ACHN (cell line): ENCODE measurements around the gene FAXDC2.

Experiments used
- DNase-seq: peaks from one replicate; pipeline ENCODE4 v3.0.0-alpha.2; 2015
- in situ Hi-C: cut with HindIII; loops from 2 replicates; pipeline ENCODE4 v1.10.0; 2017; ENCODE audit warnings: low sequenced_read_pairs, low pct_ligation_motif_present, low pct_unique_long_range_greater_than_20kb

FAXDC2 gene

DNA sequence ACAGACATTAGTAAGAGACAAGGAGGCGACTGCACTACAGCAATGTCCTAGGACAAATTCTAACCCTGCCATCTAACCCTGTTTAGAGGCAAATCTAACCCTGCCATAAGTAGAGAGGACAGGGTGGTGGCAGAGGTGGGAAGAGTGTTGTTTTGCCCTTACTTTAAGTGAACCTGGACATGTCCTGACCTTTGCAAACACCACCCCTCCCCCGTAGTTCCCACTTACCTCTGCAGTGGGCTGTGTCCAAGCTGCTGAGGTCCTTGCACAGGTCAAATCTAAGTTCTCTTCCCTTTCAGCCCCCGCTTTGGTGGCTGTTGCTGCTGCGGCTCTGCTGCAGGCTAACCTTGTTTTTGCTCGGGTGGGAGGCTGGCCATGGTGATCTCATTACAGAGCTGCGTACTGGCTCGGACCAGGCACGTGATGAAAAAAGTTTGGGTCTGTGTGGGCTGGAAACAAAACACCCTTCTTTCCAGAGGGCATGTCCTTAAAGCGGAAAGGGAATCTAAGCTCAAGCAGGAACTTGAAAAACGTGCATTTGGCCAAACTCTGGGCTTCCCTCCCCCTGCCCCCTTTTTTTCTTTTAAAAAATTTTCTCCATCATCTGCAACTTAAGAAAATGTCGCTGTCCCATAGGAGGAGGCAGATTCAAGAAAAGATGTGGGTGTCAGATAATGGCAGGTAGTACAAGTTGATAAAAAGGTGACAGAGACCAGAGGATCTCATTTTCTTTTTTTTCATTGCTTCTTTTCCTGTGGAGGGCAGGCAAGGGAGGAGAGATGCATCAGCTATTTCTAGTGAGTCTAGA is at the start of gene FAXDC2:
Gene FAXDC2, minus strand, starts transcription at position 349 of the 808 bp plus-strand sequence. CDS start 12,425 bp downstream, outside the sequence.
- DNase-seq: peak; percentile 29
- in situ Hi-C loops: no loop called here

GRCh38 chr5:154900066-154900465 is 49.7 kb upstream of the FAXDC2 start:
- in situ Hi-C loops: no loop called here
- DNase-seq: no peak

GRCh38 chr5:154899151-154899816 is 48.9 kb upstream of the FAXDC2 start:
- in situ Hi-C loops: no loop called here
- DNase-seq: no peak

DNA sequence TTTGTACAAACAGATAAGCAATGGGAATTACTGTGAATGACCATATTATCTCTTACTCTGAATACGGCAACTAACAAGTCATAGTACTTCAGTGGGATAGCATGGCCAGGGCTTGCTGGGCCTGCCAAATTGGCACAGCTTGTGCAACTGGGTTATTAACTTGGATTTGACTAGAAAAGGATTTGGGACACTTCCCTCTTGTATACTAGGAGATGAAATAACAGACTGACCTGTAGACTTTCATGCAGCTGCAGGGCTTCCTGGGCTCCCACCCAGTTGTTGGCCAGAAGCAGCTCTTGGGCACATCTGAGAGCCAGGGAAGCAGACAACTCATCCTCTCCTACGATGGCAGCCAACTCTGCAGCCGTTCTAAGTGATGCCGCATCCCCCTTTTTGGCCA is 47.8 kb upstream of the FAXDC2 start:
- in situ Hi-C loops: no loop called here
- DNase-seq: no peak

GRCh38 chr5:154896562-154897165 is 46.3 kb upstream of the FAXDC2 start:
- in situ Hi-C loops: no loop called here
- DNase-seq: no peak

DNA sequence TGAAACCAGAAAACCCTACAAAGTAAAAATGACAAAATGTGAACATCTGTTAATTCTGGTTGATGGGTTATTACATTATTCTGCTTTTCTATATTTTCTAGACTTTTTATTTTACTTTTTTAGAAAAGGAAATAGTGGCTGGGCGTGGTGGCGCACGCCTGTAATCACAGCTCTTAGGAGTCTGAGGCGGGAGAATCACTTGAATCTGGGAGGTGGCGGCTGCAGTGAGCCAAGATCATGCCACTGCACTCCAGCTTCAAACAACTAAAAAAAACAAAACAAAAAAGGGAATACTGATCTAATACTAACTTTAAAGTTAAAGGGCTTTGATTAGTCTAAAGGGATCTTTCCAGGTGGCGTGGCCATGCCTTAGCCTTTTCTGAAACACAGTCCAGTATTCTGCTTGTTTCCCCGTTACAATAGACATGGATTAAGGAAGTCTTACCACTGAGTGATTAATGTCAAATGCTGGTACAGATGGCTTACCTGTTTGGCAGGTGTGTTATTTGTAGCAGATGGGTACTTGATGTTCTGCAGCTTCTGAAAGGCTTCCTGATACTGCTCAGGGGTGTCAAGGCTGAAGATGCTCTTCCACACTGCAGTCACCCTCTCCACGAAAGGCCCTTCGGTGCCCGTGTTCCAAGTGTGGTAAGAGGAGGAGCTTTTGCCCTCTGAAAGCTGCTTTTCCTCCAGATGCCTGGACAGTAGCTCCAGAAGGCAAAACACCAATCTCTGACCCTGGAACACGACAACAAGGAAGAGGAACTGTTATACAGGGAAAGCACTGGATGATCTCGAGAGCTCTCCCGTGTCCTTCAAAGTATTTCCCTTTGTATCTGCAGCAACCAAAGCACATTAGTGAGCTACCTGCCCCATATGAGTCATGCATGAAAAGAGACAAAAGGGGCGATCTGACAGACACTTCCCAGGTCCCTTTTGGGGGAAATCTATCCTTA is 45.5 kb upstream of the FAXDC2 start:
- DNase-seq: no peak
- in situ Hi-C loops: no loop called here

GRCh38 chr5:154893381-154893780 is 43.0 kb upstream of the FAXDC2 start:
- DNase-seq: no peak
- in situ Hi-C loops: no loop called here

DNA sequence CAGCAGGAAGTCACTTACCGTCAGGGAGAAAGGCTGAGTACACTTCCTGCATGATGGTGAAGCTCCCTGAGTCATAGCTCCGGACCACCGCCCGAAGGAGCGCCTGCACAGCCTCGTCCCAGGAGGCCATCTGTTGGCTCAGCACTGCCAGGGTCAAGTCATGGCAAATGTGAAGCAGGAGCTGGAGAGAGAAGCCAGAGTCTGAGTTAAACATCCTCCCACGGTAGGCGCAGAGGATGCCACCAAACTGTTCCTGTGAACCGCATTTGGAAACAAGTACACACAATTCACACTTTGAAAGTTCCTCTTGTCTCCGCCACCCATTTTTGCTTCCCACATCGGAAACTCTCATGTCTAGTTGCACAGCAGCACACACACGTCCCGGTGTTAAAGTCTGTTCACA is 42.0 kb upstream of the FAXDC2 start:
- DNase-seq: no peak
- in situ Hi-C loops: no loop called here

DNA sequence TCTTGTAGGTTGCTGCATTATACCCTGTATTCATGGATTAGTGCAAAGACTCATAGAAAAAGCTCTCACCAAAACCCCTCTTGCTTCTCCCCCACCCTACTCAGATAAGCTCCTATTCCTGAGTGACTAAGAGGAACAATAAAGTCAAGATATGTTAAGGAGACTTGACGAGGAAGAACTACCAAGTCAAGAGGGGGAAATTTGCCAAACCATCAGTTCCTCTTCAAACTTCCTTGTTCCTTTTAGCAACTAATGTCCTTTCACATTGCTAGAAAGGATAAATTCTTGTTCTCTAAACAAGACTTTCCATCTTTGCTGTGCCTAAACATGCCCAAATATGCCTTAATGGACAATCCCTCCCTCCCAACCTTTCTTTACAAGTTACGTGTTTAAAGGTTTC is 35.0 kb upstream of the FAXDC2 start:
- in situ Hi-C loops: no loop called here
- no peak for DNase-seq

GRCh38 chr5:154884424-154884823 is 34.0 kb upstream of the FAXDC2 start:
- in situ Hi-C loops: no loop called here
- DNase-seq: no peak

- in situ Hi-C loops: no loop called here
- DNase-seq: no peak
Observed at GRCh38 chr5:154881986-154882385, 31.6 kb upstream of the FAXDC2 start.

DNA sequence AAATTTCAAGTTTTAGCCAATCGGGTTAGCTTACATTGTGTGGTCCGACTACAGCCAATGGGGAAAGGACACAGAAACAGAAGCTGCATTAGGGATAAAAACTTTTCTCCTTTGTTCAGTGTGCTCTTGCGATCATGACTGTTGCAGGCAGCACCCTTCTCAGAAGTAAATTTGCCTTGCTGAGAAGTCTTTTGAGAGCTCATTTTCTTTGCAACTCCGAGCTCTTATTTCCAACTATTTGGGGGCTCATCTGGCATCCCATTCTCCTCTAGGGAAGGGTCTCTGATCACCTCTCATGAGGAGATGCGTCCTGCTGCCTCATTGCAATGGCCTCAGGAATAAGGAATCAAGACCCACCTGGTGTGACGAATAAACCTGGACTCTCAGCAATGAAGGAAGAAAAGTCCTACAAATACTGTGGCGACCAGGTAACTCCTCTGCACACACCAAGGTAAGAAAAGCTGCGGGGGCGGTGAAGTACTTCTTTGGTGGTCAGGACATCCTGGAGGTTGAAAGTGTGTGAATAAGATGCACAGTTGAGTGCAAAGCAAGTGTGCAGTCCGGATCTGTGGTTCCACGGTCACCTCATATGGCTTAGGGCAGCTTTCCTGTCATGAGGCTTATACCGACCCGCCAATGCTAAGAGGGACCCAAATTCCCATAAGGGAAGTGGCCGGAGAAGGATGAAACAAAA is 28.4 kb upstream of the FAXDC2 start:
- peak; percentile 2 for DNase-seq
- in situ Hi-C loops: no loop called here

GRCh38 chr5:154873791-154874331 is 23.5 kb upstream of the FAXDC2 start:
- no peak for DNase-seq
- in situ Hi-C loops: no loop called here

DNA sequence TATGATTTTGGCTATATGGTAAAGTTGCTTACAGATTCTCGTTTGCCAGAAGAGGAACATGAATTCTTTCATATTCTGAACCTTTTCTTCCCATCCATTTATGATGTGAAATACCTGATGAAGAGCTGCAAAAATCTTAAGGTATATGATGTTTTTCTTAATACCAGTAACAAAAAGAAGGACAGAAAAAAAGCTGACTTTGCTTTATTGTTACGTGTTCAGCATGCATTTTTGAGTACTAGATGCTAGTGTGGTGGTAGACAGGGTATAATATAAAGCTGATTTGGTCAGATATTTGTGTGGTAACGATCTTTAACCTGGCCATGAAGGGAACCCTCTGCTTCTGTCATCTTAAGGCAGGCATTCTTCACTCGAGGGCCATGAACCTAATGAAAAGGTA is 21.3 kb upstream of the FAXDC2 start:
- in situ Hi-C loops: no loop called here
- DNase-seq: no peak

DNA sequence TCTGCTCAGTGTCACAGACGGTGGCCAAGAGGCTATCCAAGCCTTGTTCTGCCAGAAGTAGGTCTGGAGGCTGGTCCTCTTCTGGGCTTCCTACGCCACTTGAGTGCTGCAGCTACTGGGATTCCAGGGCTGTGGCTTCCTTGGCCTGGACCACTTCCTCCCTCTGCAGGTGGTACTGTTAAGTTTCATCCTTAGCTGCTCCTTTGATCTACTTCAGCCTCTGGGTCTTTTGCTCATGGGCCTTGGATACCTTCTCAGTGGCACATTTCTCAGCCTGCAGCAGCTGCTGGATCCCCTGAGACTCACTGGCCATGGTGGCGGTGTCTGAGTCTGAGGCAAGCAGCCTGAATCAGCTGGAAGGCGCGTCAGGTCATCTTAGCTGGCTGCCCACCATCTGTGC is 18.3 kb upstream of the FAXDC2 start:
- DNase-seq: no peak
- in situ Hi-C loops: no loop called here

GRCh38 chr5:154866841-154867240 is 16.4 kb upstream of the FAXDC2 start:
- DNase-seq: no peak
- in situ Hi-C loops: no loop called here

DNA sequence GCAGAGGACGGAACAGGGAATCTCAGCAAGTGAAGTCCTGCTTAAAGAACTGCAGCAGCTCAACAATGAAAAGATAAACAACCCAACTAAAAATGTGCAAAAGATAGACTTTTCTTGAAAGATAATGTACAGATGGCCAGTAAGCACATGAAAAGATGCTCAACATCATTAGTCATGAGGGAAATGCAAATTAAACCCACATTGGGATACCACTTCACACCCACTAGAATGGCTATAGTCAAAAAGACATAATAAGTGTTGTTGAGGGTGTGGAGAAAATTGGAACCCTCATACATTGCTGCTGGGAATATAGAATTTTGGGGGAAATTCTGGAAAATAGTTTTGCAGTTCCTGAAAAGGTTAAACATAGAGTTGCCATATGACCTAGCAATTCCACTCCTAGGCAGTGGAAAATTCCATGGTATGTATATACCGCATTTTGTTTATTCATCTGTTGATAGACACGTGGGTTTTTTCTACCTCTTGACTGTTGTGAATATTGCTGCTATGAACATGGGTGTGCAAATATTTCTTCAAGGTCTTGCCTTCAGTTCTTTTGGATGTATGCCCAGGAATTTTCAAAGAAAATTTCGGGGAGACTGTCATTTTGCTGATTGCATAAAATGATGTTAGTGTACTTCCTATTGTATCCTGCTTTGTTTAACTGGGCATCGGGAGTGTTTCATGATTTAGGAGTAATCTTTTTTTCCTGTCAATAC is 15.2 kb upstream of the FAXDC2 start:
- no peak for DNase-seq
- in situ Hi-C loops: no loop called here
